Spleen (tissue), 11 donors: ENCODE data around the gene TMEM94. TPM values are rescaled to one million over a fixed set of nuclear protein-coding genes. Genes with fewer than 3 reads are reported as not detected.

ENCODE experiments used
- DNase-seq: peaks from one replicate; pipeline ENCODE4 v3.0.0-alpha.2; 2020
- H3K27ac ChIP-seq, 8 donors: fragments of 200-600 bp; sonication (generic) in 7 of 8; 1 replicate in 4 of 8; 2 replicates in 4 of 8; pipeline versions ENCODE4 v1.5.0 to v1.8.0; 2016 to 2021; ENCODE audit warnings: inconsistent platforms in 4 of 8, mild to moderate bottlenecking in 4 of 8, moderate library complexity in 1 of 8
- H3K27me3 ChIP-seq, 7 donors: fragments of 200-600 bp; sonication (generic) in 6 of 7; replicated peaks in 1 of 7; 1 replicate in 4 of 7; 2 replicates in 3 of 7; pipeline versions ENCODE4 v1.5.0 to v1.8.0; 2016 to 2021; ENCODE audit warnings: inconsistent platforms in 3 of 7, mild to moderate bottlenecking in 1 of 7
- H3K36me3 ChIP-seq, 6 donors: fragments of 200-600 bp; sonication (generic) in 5 of 6; 1 replicate in 4 of 6; 2 replicates in 2 of 6; pipeline versions ENCODE4 v1.5.0 to v1.8.0; 2016 to 2021; ENCODE audit warnings: inconsistent platforms in 2 of 6
- H3K4me1 ChIP-seq, 6 donors: fragments of 200-600 bp; sonication (generic) in 5 of 6; 1 replicate in 3 of 6; 2 replicates in 3 of 6; pipeline versions ENCODE4 v1.5.0 to v1.8.0; 2016 to 2021; ENCODE audit warnings: inconsistent platforms in 3 of 6
- H3K4me3 ChIP-seq, 8 donors: fragments of 200-600 bp; sonication (generic) in 7 of 8; 1 replicate in 4 of 8; 2 replicates in 4 of 8; pipeline versions ENCODE4 v1.5.0 to v1.8.0; 2016 to 2021; ENCODE audit warnings: inconsistent platforms in 4 of 8, mild to moderate bottlenecking in 4 of 8, moderate library complexity in 2 of 8
- H3K9me3 ChIP-seq, 8 donors: fragments of 200-600 bp; sonication (generic) in 7 of 8; 1 replicate in 4 of 8; 2 replicates in 4 of 8; pipeline versions ENCODE4 v1.5.0 to v1.8.0; 2016 to 2021; ENCODE audit warnings: inconsistent platforms in 4 of 8
- POLR2A ChIP-seq, 3 donors: fragments of 450-650 bp; IDR thresholded peaks; one replicate each; pipeline ENCODE4 v1.5.1; 2017; ENCODE audit warnings: antibody characterized with exemption in 3 of 3, mild to moderate bottlenecking in 1 of 3
- POLR2AphosphoS5 ChIP-seq, 3 donors: sonication (generic); formaldehyde crosslinking; IDR thresholded peaks; one replicate each; pipeline ENCODE4 v1.5.1; 2017; ENCODE audit warnings: antibody characterized with exemption in 3 of 3
- WGBS, 5 donors: extraction: QIAGEN DNeasy Blood & Tissue Kit in 3 of 5; methylation state at CpG; one replicate each; pipeline versions ENCODE4 v1.1.5 to v1.1.7; 2013 to 2018; 5-methylcytosine and 5-hydroxymethylcytosine counted together
- intact Hi-C: fragments of 100-400 bp; cut with DNase I; formaldehyde crosslinking; loops from one replicate; pipeline ENCODE4 v1.15.0; 2023; ENCODE audit warnings: low total_unique reads
- polyA plus RNA-seq, 3 donors: library from polyadenylated mRNA; stranded (reverse); fragments of 200-250 nt; gene quantifications; one replicate each; pipeline ENCODE4 v1.2.1, GENCODE V29; 2013
- total RNA-seq, 7 donors: library from RNA; depleted of rRNA in 3 of 7; stranded (reverse); fragments of >200 nt in 3 of 7; fragmentation: NEBNext Ultra II Directional in 4 of 7; extraction: Animal tissue kit (Norgen Biotek cat#: 25700) in 4 of 7; gene quantifications; one replicate each; pipeline versions ENCODE4 v1.1.0 to v1.2.1, GENCODE V29; 2016 to 2021
- TF ChIP-seq, protein P1 (sequence below), 11 experiments: fragments of 200-600 bp in 7 of 11; fragments of 450-650 bp in 4 of 11; sonication (generic) in 4 of 11; IDR thresholded peaks in 8 of 11; conservative IDR thresholded peaks in 3 of 11; 1 replicate in 7 of 11; 2 replicates in 4 of 11; pipeline versions ENCODE4 v1.4.0 to v1.8.0; 2016 to 2021; ENCODE audit warnings: antibody characterized with exemption in 11 of 11, inconsistent platforms in 4 of 11, mild to moderate bottlenecking in 1 of 11
- donor health status: healthy with polysubstance abuse.
- donor health status: DM: no; HTN: no; CAD: no; lungs with moderate emphysema.
- donor health status: DM: no; HTN: no; CAD: no.
- donor health status: Bipolar disorder and iron deficiency.
- donor health status: healthy.
- donor health status: DM: no; HTN: no; CAD: no.
- donor health status: DM: yes; HTN: yes; CAD: no.

Gene TMEM94
- total and polyA plus RNA-seq, 10 donors = 24.8 to 101 (median 85.9) TPM

DNA sequence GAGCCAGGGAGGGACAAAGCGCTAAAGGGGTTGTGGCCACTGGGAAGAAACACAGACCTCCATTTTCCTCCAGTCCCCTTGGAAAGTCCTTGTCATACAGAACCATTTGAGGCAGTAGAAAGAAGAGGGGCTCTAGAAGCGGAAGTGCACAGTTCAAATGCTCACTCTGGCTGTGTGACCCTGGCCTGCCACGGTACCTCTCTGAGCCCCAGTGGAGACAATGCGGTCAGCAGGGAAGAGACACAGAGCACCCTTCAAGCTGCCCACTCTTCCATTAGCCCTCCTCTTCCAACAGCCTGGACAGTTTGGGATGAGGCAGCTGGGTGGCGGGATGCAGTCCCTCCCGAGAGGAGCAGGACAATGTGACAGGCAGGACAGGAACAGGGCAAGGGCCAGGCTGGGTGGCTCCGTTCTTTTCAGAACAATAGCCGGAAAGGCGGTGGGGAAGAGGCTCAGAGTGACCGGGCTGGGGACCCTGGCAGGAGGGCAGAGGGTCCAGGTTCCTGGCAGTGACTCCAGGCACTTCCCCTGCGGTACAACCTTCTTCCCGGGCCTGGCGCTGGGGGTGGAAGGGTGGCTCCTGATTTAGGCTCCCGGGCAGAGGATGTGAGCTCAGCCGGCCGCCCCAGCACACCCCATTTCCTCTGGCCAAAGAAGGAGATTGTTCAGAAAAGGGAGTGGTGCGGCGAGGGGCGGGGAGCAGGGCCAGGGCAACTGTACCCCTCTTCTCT, 53.3 kb downstream of the TMEM94 start:
- Histone ChIP-seq H3K36me3 (peaks cover 0 to 57% (median 0%) of the 10 kb centered on the region in 6 donors), H3K4me1 (peaks cover 0 to 96% (median 52%) of the 10 kb centered on the region in 6 donors), H3K4me3 (peak overlapping the region; percentile 1 to 57 (median 19)), H3K27ac (peak overlapping the region; percentile 55 to 90 (median 80)), H3K27me3 (peaks cover 0 to 5% (median 0%) of the 10 kb centered on the region in 7 donors), H3K9me3 (no peaks in the 10 kb centered on the region)
- TF ChIP-seq POLR2A (IDR thresholded peaks at IDR 0.05) (no peak), POLR2AphosphoS5 (IDR thresholded peaks at IDR 0.05) (peak; percentile 84 to 88 (median 85))
- TF ChIP-seq, protein P1, sequence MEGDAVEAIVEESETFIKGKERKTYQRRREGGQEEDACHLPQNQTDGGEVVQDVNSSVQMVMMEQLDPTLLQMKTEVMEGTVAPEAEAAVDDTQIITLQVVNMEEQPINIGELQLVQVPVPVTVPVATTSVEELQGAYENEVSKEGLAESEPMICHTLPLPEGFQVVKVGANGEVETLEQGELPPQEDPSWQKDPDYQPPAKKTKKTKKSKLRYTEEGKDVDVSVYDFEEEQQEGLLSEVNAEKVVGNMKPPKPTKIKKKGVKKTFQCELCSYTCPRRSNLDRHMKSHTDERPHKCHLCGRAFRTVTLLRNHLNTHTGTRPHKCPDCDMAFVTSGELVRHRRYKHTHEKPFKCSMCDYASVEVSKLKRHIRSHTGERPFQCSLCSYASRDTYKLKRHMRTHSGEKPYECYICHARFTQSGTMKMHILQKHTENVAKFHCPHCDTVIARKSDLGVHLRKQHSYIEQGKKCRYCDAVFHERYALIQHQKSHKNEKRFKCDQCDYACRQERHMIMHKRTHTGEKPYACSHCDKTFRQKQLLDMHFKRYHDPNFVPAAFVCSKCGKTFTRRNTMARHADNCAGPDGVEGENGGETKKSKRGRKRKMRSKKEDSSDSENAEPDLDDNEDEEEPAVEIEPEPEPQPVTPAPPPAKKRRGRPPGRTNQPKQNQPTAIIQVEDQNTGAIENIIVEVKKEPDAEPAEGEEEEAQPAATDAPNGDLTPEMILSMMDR (IDR thresholded peaks at IDR 0.05 in 8 of 11, conservative IDR thresholded peaks at IDR 0.05 in 3 of 11) = no peak
- DNase-seq = peak; percentile 88
- 67 to 82% (median 78%) methylated on average over 19 of the region's 19 CpGs for WGBS, 5 donors
- intact Hi-C loops = loop anchor here (10.0 kb wide), 1 partner anchor 85 kb away; no protein-coding TSS in a partner anchor

DNA sequence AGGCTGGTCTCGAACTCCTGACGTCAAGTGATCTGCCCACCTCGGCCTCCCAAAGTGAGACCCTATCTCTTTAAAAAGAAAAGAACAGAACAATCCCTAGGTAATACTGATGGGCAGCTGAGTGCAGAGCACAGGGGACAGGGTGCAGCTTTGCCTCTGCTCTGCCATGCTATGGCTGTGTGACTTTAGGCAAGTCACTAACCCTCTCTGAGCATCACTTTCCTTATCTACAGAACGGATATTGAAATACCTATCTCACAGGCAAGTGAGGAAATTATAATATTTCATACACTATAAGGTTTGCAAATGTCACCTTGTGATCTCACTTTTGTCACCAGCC, 54.8 kb downstream of the TMEM94 start:
- intact Hi-C loops = loop anchor here (10.0 kb wide), 1 partner anchor 86 kb away; no protein-coding TSS in a partner anchor
- Histone ChIP-seq H3K4me1 (peaks cover 0 to 95% (median 54%) of the 10 kb centered on the region in 6 donors), H3K9me3 (no peaks in the 10 kb centered on the region), H3K4me3 (peak overlapping the region in 6 of 8 donors; percentile 82 to 99 (median 96)), H3K27me3 (peaks cover 0 to 18% (median 0%) of the 10 kb centered on the region in 7 donors), H3K27ac (peak overlapping the region in 7 of 8 donors; percentile 55 to 90 (median 83)), H3K36me3 (peaks cover 0 to 42% (median 0%) of the 10 kb centered on the region in 6 donors)
- no peak for TF ChIP-seq POLR2AphosphoS5 (IDR thresholded peaks at IDR 0.05)
- TF ChIP-seq, protein P1 (IDR thresholded peaks at IDR 0.05 in 8 of 11, conservative IDR thresholded peaks at IDR 0.05 in 3 of 11) = no peak
- no peak for TF ChIP-seq POLR2A (IDR thresholded peaks at IDR 0.05)
- 79 to 89% (median 85%) methylated on average over 4 of the region's 4 CpGs for WGBS, 5 donors
- DNase-seq = no peak

DNA sequence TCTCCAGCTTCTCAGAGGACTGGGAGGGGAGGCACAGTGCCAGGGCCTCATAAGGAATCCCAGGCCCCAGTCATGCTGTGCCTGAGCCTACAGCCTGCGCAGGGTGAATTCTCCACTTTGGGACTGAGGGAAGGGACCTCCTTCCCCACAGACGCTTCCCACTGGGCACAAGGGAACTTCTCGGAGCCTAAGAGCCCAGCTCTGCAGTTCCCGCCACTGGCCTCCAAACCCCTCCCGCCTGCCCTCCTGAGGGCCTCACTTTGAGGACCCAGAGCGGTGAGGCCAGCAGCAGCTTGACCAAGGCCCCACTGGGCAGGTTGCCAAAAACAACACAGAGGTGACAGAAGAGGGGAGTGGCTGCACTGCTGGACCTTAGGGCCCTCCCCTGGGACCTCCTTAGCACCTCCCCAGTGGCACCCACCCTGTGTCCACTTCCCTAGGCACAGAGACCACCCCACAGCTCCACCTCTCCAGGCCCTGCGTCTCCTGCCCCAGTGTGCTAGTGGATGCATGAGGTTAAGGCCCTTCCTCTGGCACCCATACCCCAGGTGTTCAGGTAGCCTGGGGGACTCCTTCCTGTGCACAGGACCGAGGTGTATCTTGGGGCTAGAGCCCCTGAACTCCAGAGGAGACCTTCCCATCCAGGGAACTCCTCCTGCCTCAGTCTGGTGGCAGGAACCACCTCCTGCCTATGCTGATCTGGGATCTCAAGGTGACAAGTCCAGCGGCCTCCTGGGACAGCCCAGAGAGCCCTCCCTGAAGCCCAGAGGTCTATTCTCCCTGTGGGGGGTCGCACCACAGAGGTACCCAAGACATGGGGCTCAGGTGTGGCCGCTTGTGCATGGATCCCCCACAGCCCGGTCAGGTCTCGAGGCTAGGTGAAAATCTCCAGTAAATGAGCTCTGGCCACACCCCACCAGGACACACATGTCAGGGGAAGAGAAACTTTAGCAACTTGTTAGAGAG, 55.5 kb downstream of the TMEM94 start:
- H3K4me1 ChIP-seq = peaks cover 0 to 92% (median 50%) of the 10 kb centered on the region in 6 donors
- DNase-seq = peak; percentile 71
- H3K36me3 ChIP-seq = peaks cover 0 to 35% (median 0%) of the 10 kb centered on the region in 6 donors
- no peak for TF ChIP-seq POLR2A (IDR thresholded peaks at IDR 0.05)
- TF ChIP-seq, protein P1 (IDR thresholded peaks at IDR 0.05 in 8 of 11, conservative IDR thresholded peaks at IDR 0.05 in 3 of 11) = no peak
- TF ChIP-seq POLR2AphosphoS5 (IDR thresholded peaks at IDR 0.05) = peak in 2 of 3 donors; percentile 58 to 62
- peak overlapping the region in 7 of 8 donors; percentile 55 to 90 (median 83) for H3K27ac ChIP-seq
- H3K4me3 ChIP-seq = peak overlapping the region; percentile 19 to 99 (median 94)
- no peaks in the 10 kb centered on the region for H3K9me3 ChIP-seq
- peaks cover 0 to 18% (median 0%) of the 10 kb centered on the region in 7 donors for H3K27me3 ChIP-seq
- intact Hi-C loops = loop anchor here (10.0 kb wide), 1 partner anchor 87 kb away; no protein-coding TSS in a partner anchor
- WGBS, 5 donors = 60 to 78% (median 71%) methylated on average over 11 to 13 of the region's 13 CpGs
